IPS DF 6.9 (cell line): ENCODE results near the gene FBXW2.
"Not testable (repeated sequence)": the region's sequence is repeated elsewhere in the genome, so short reads cannot be mapped to it uniquely, and the experiment has no call there.

Source experiments
- DNase-seq: peaks from one replicate; pipeline ENCODE4 v3.0.0-alpha.2; 2013; ENCODE audit warnings: low read depth, low spot score
- H3K27ac ChIP-seq: one replicate; pipeline ENCODE4 v1.5.1; 2013; ENCODE audit warnings: low read length, control low read depth
- H3K27me3 ChIP-seq: 2 replicates; pipeline ENCODE4 v1.6.1; 2013; ENCODE audit warnings: mild to moderate bottlenecking, low read length; ENCODE audit not compliant: control insufficient read depth, insufficient read depth
- H3K36me3 ChIP-seq: 2 replicates; pipeline ENCODE4 v1.6.1; 2013; ENCODE audit warnings: low read length; ENCODE audit not compliant: control insufficient read depth, insufficient read depth
- H3K4me1 ChIP-seq: 2 replicates; pipeline ENCODE4 v1.6.1; 2013; ENCODE audit warnings: low read length; ENCODE audit not compliant: control insufficient read depth, insufficient read depth
- H3K4me3 ChIP-seq: 2 replicates; pipeline ENCODE4 v1.5.1; 2013; ENCODE audit warnings: mild to moderate bottlenecking, low read length
- H3K9me3 ChIP-seq: 2 replicates; pipeline ENCODE4 v1.6.1; 2013; ENCODE audit warnings: low read length, inconsistent platforms; ENCODE audit not compliant: control insufficient read depth, insufficient read depth
- WGBS: extraction: QIAGEN DNeasy Blood & Tissue Kit; methylation state at CpG from one replicate; pipeline ENCODE4 v1.1.7; 2013; ENCODE audit warnings: mixed read lengths, missing lambda C conversion rate; ENCODE audit not compliant: insufficient read length, insufficient coverage; 5-methylcytosine and 5-hydroxymethylcytosine counted together

The FBXW2 gene

GRCh38 chr9:120818595-120818994 is 25.4 kb upstream of the FBXW2 start:
- Histone ChIP-seq H3K4me1 (no peaks in the 10 kb centered on the region), H3K27me3 (no peaks in the 10 kb centered on the region), H3K27ac (no peak overlapping the region), H3K36me3 (no peaks in the 10 kb centered on the region; the same call in 1 of the 2 replicates), H3K9me3 (no peaks in the 10 kb centered on the region), H3K4me3 (no peak overlapping the region)
- WGBS = no CpG with 5 or more reads among the region's 1 CpG
- no peak for DNase-seq

- DNase-seq = no peak
- WGBS = no CpG with 5 or more reads among the region's 4 CpGs
- no peaks in the 10 kb centered on the region; the same call in 1 of the 2 replicates for H3K36me3 ChIP-seq
- no peaks in the 10 kb centered on the region for H3K4me1 ChIP-seq
- no peaks in the 10 kb centered on the region for H3K27me3 ChIP-seq
- no peak overlapping the region for H3K4me3 ChIP-seq
- no peaks in the 10 kb centered on the region for H3K9me3 ChIP-seq
- no peak overlapping the region for H3K27ac ChIP-seq
Measured at GRCh38 chr9:120815075-120815474, 21.9 kb upstream of the FBXW2 start.

- H3K4me3 ChIP-seq = no peak overlapping the region
Measured at GRCh38 chr9:120808931-120809330, 15.7 kb upstream of the FBXW2 start.

GRCh38 chr9:120807607-120808379 is 14.6 kb upstream of the FBXW2 start:
- no peak for DNase-seq
- peaks cover 1% of the 10 kb centered on the region for H3K9me3 ChIP-seq
- H3K27ac ChIP-seq = no peak overlapping the region
- H3K4me3 ChIP-seq = no peak overlapping the region
- no peaks in the 10 kb centered on the region for H3K36me3 ChIP-seq
- H3K4me1 ChIP-seq = no peaks in the 10 kb centered on the region
- no peaks in the 10 kb centered on the region for H3K27me3 ChIP-seq

More at GRCh38 chr9:120808931-120809330, 15.7 kb upstream of the FBXW2 start:
- Histone ChIP-seq H3K27ac (no peak overlapping the region), H3K4me1 (no peaks in the 10 kb centered on the region), H3K36me3 (no peaks in the 10 kb centered on the region), H3K27me3 (no peaks in the 10 kb centered on the region), H3K9me3 (peaks cover 1% of the 10 kb centered on the region)
- no peak for DNase-seq

- H3K9me3 ChIP-seq, H3K36me3 ChIP-seq, H3K27me3 ChIP-seq, DNase-seq, H3K4me1 ChIP-seq, H3K4me3 ChIP-seq, H3K27ac ChIP-seq: not testable (repeated sequence)
- WGBS = no CpG with 5 or more reads among the region's 3 CpGs
Measured at GRCh38 chr9:120804784-120805363, 11.7 kb upstream of the FBXW2 start.

GRCh38 chr9:120801441-120801840 is 8.2 kb upstream of the FBXW2 start:
- WGBS = no CpG with 5 or more reads among the region's 7 CpGs
- H3K4me3 ChIP-seq = no peak overlapping the region

GRCh38 chr9:120791161-120791560 is 2.1 kb downstream of the FBXW2 start:
- Histone ChIP-seq H3K36me3 (peaks cover 4% of the 10 kb centered on the region; the same call in 1 of the 2 replicates), H3K4me1 (no peaks in the 10 kb centered on the region; the same call in 1 of the 2 replicates)
- no peak for DNase-seq

More at GRCh38 chr9:120801441-120801840, 8.2 kb upstream of the FBXW2 start:
- DNase-seq = no peak
- Histone ChIP-seq H3K36me3 (no peaks in the 10 kb centered on the region), H3K4me1 (no peaks in the 10 kb centered on the region), H3K27ac (no peak overlapping the region), H3K27me3 (no peaks in the 10 kb centered on the region), H3K9me3 (peaks cover 1% of the 10 kb centered on the region)

GRCh38 chr9:120787933-120788332 is 5.3 kb downstream of the FBXW2 start:
- DNase-seq = no peak
- no peaks in the 10 kb centered on the region for H3K27me3 ChIP-seq
- H3K4me1 ChIP-seq = no peaks in the 10 kb centered on the region
- no peak overlapping the region for H3K4me3 ChIP-seq
- no peak overlapping the region for H3K27ac ChIP-seq
- H3K9me3 ChIP-seq = no peaks in the 10 kb centered on the region
- no CpG with 5 or more reads among the region's 4 CpGs for WGBS
- peaks cover 4% of the 10 kb centered on the region; the same call in 1 of the 2 replicates for H3K36me3 ChIP-seq

More at GRCh38 chr9:120791161-120791560, 2.1 kb downstream of the FBXW2 start:
- Histone ChIP-seq H3K27me3 (no peaks in the 10 kb centered on the region), H3K9me3 (no peaks in the 10 kb centered on the region), H3K27ac (no peak overlapping the region), H3K4me3 (no peak overlapping the region)
- WGBS = no CpG with 5 or more reads among the region's 3 CpGs

- Histone ChIP-seq H3K9me3 (no peaks in the 10 kb centered on the region), H3K4me1 (no peaks in the 10 kb centered on the region), H3K27ac (no peak overlapping the region), H3K27me3 (no peaks in the 10 kb centered on the region), H3K36me3 (peaks cover 4% of the 10 kb centered on the region; the same call in 1 of the 2 replicates), H3K4me3 (no peak overlapping the region)
- WGBS = no CpG with 5 or more reads among the region's 2 CpGs
- no peak for DNase-seq
Measured at GRCh38 chr9:120783602-120784047, 9.6 kb downstream of the FBXW2 start.

GRCh38 chr9:120781236-120781635 is 12.0 kb downstream of the FBXW2 start:
- Histone ChIP-seq H3K27ac (no peak overlapping the region), H3K4me3 (no peak overlapping the region), H3K9me3 (no peaks in the 10 kb centered on the region), H3K27me3 (no peaks in the 10 kb centered on the region), H3K4me1 (no peaks in the 10 kb centered on the region), H3K36me3 (no peaks in the 10 kb centered on the region)
- no CpG with 5 or more reads among the region's 2 CpGs for WGBS
- no peak for DNase-seq
